ENCODE data around the gene HLA-DQB1.

Gene HLA-DQB1

DNA sequence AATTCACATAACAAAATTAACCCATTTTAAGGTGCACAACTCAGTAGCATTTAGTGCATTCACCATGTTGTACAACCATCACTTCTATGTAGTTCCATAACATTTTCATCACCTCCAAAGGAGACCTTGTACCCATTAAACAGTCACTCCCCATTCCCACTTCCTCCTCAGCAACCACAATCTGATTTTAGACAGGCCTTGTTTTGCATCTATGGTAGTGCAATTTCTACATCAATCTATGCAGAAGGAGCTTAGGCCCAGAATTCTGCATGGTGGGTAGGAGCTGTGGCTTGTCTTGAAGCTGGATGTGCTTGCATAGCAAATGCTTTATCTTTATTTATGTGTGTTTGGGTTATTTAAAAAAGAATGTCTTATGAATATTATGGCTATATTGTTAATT is 42.8 kb downstream of the HLA-DQB1 start:
- no peak for DNase-seq

DNA sequence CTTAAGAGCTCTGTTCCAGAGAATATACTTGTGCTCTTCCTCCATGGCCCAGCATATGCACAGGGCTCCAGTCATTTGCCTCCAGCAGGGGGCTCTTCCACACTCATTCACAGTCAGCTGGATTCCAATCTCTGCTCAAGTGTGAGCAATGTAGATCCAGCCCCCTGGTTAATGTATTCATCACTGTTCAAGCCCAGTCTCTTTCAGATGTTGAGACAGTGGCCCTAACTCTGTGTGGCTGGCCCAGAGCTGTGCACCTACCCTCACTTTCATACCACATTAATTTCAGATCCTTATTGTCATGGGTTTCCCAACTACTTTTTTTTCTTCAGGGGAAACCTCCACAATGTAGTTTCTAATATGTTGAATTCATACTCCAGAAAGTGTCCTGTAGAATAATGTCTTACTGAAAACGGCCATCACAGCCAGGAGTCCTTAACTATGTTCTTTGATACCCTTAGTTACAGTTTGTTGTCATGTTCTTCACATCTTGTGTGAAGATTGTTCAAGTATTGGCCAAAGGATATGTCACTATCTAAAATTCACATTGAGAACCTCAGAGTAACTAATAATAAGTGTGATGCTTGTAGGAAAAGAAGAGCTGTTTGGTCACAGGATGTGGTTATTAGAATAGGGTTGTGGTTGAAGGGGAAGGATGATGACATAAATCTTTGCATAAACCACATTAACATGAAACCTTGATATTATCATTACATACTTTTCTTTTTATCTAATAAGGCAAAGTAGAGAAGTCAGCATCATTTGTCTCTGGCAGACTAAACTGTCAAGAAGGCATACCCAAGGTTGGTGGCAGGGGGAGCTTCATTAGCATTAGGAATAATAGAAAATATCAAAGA is 43.7 kb downstream of the HLA-DQB1 start:
- DNase-seq: no peak

DNA sequence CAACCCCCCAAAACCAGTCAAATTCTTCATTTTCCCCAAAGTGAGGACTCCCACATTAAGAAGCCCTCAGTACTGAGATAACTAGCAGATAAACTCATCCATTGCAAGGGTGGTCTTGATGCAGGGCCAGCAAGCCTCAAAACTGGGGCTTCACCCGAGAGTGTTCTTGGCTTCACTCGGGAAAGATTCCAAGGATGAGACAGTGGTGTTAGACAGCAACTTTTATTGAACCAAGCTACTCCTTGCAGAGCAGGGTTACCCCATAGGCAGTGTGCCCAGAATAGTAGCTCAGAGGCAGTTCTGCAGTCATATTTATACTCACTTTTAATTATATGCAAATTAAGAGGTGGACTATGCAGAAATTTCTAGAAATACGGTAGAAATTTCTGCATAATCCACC is 45.1 kb downstream of the HLA-DQB1 start:
- no peak for DNase-seq

DNA sequence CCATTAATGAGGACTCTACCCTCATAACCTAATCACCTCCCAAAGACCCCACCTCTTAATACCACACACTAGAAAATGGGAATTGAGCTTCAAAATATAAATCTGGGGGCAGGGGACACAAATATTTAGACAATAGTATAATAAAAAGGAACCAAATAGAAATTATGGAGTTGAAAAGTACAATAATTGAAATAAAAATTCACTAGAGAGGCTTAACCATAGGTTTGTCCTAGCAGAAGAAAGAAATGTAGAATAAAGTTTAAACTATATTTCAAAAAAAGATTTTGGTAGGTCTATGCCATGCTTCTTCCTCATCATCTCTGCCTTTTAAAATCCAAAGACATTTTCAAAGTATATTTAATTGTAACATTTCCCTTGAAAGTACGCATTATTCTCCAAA is 48.7 kb downstream of the HLA-DQB1 start:
- DNase-seq: no peak

DNA sequence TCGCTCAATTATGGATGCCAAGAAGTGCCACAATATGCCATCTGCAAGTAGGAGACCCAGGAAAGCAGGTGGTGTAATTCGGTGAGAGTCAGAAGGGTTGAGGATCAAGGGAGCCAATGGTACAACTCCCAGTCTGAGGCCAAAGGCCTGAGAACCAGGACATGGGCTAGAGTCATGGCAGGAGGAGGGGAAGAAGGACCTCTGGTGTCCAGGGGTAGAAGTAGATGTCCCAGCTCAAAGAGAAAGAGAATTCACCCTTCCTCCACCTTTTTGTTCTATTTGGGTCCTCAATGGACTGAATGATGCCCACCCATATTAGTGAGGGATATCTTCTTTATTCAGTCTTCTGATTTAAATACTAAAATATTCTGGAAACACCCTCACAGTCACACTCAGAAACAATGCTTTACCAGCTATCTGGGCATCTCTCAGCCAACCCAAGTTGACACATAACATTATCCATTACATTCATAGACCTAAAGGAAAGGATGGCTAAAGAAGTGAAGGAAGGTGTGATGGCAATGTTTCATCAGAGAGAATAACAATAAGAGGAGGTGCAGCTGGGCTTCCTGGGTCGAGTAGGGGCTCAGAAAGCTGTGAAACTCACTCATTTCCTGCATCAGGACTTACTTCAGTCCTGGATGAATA is 50.4 kb downstream of the HLA-DQB1 start:
- DNase-seq: no peak

DNA sequence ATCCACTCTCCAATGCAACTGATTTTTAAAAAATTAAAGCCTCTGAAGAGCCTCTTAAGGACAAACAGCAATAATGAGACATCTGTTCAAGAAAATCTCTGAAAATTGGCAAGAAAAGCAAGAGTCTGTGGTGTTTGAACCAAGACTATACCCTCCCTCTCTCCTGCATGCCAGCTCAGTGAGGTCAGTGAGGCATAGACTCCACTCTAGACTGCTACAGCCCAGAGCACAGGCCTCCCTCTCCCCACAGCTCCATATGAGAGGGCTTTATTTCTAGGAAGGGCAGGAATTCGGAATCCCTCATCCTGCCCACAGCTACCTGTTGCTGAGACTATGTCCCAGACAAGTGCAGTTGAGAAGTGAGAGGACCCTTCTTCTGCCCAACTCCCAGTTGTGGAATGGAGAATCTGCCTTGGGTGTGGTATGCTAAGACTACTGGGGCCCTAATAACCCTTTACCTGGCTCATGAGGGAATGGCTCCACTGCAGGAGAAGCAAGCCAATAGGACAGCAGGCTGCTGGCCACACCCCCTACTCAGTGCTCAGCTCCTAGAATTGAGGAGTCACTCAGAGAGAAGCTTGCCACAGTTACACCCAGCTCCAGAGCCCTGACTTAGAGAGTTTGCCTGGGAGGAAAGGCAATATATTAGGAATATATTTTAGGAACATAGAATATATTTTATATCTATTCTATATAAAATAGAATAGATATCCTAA is 51.9 kb downstream of the HLA-DQB1 start:
- no peak for DNase-seq

DNA sequence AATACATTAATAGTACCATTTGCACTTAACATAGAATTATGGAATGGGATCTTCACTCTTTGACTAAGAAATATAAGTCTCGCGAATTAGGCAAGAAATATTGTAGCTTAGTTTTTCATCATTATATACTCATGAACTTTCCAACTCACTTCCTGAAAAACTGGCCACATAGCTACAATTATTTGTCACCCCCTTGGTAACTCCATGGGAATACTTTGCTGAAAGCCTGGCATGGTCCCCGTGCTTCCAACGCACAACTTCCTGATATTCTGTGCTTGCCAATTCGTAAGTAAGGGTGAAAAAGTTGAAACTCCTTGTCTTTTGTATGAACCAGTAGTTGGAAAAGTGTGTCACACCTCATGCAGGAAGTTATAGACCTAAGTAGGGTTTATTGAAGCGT is 53.0 kb downstream of the HLA-DQB1 start:
- no peak for DNase-seq

DNA sequence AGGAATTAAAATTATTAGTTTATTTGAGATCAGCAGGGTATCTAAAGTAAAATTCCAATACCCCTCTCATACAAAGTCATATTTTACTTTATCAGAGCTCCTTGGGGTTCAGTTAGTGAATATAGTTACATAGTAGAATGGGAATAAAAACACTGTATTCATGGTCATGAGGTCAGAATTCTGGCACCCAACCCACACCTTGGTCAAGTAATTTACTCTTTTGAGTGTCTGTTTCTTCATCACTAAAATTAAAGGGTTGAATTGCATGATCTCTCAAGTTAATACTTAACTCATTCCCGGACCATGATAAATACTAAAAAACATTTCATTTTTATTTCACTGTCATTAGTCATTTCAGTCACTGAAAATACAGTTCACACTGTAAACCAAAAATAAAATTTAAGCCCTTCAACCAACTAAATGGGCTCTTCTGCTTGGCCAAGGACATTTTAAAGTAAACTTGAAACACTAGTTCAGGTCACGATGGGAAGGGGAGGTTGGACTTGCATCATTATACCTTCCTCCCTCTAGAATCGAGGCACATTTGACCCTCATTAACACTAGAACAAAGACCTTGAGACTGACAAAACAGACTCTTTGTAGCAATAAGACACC is 55.7 kb downstream of the HLA-DQB1 start:
- no peak for DNase-seq

DNA sequence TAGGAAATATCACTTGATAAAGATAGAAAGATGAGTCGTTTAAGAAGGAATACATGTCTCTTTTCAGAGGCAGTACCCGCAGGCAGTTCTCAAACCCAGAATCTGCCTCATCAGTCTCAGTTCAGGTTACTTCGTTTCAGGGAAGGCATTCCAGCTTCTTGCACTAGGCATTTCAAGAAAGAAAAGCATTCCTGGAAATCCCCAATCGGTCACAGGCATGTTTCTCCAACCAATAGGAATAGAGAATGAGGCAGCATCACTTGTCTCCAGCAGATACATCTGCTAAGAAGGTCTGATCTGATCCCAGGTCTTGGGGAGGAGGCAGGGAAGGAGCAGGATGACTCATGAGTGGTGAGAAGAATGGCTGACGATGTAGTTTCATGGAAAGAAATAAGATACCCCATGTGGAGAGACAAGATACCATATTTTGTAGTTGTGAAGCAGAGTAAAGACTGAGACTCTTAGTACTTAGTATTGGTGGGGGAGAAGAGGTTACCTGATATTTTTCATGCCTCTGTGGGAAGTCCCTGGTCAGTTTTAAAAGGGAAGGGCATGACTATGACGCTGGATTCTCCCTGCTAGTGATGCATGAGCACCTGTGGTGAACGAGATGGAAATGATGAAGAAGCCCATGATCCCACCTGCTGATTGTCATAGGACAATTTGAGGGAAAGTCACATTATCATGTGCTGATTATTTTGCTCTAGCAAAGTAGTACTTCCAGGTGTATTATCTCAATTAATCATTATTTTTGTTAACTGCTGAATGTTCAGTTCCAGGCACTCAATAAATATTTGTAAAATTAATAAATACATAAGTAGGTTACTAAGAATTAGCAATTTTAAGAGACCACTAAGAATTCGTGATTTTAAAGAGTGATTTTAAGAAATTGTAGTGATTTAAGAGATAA is 56.5 kb downstream of the HLA-DQB1 start:
- DNase-seq: peak; percentile 3
